Fibroblast of pulmonary artery (primary cell): ENCODE measurements around the gene FHOD1.

Experiments
- DNase-seq: peaks from one replicate; pipeline ENCODE4 v3.0.0-alpha.2; 2010; ENCODE audit warnings: low read depth
- H3K4me3 ChIP-seq: replicated peaks from 2 replicates; pipeline ENCODE4 v1.5.1; 2011; ENCODE audit warnings: low read depth, mild to moderate bottlenecking, control low read depth, low read length, moderate library complexity
- TF ChIP-seq, protein P1 (sequence below): IDR thresholded peaks from 2 replicates; pipeline ENCODE4 v1.5.1; 2011; ENCODE audit warnings: mild to moderate bottlenecking, control low read depth, low read length, inconsistent platforms; ENCODE audit errors: missing control alignments

FHOD1 gene

DNA sequence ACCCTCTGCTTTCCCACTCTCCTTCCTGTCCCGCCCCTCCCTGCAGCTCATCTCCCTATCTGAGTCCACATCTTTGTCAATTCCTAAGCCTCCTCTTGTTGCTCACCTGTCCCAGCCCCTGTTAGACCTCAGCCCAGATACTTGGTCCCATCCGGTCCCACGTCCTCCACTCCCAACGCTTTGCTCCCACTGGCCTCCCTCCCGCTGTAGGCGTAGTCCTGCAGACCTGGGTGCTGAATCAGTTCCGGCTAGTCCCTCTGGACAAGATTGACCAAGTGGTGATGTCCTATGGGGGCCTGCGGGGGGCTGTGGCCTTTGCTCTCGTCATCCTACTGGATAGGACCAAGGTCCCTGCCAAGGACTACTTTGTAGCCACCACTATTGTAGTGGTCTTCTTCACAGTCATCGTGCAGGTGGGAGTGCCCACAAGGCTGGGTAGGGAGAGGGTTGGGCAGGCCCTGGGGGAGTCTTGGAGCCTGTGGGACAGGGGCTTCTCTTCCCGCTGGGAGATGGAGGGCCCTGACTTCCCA, 9.5 kb upstream of the FHOD1 start:
- TF ChIP-seq, protein P1, sequence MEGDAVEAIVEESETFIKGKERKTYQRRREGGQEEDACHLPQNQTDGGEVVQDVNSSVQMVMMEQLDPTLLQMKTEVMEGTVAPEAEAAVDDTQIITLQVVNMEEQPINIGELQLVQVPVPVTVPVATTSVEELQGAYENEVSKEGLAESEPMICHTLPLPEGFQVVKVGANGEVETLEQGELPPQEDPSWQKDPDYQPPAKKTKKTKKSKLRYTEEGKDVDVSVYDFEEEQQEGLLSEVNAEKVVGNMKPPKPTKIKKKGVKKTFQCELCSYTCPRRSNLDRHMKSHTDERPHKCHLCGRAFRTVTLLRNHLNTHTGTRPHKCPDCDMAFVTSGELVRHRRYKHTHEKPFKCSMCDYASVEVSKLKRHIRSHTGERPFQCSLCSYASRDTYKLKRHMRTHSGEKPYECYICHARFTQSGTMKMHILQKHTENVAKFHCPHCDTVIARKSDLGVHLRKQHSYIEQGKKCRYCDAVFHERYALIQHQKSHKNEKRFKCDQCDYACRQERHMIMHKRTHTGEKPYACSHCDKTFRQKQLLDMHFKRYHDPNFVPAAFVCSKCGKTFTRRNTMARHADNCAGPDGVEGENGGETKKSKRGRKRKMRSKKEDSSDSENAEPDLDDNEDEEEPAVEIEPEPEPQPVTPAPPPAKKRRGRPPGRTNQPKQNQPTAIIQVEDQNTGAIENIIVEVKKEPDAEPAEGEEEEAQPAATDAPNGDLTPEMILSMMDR: no peak
- no peak overlapping the region for H3K4me3 ChIP-seq

DNA sequence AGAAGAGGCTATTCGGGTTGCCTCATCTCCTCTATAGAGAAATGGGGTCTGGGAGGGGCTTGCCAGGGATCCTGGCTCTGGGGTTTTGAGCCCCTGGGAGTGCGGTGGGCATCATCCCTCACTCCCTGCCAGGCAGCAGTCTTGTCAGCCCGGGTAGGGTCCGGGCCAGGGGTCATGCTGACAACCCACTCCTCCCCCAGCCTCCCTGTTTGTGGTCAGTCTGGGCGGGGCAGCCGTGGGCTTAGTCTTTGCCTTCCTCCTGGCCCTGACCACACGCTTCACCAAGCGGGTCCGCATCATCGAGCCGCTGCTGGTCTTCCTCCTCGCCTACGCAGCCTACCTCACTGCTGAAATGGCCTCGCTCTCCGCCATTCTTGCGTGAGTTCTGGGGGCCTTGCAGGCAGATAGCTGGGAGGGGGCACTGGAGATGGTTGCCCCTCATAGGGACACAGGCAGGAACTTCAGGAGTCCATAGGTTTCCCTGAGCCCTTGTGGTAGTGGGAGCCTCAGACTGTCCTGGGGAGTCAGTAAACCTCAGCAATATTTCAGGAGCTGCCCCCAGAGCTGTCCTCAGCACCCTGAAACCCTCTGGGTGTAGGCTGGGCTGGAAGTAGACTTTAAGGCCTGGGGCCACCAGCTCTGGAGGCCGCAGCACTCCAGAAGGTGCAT, 8.4 kb upstream of the FHOD1 start:
- DNase-seq: no peak
- TF ChIP-seq, protein P1: no peak
- no peak overlapping the region for H3K4me3 ChIP-seq

More for the DNA sequence above, 9.5 kb upstream of the FHOD1 start:
- DNase-seq: no peak

DNA sequence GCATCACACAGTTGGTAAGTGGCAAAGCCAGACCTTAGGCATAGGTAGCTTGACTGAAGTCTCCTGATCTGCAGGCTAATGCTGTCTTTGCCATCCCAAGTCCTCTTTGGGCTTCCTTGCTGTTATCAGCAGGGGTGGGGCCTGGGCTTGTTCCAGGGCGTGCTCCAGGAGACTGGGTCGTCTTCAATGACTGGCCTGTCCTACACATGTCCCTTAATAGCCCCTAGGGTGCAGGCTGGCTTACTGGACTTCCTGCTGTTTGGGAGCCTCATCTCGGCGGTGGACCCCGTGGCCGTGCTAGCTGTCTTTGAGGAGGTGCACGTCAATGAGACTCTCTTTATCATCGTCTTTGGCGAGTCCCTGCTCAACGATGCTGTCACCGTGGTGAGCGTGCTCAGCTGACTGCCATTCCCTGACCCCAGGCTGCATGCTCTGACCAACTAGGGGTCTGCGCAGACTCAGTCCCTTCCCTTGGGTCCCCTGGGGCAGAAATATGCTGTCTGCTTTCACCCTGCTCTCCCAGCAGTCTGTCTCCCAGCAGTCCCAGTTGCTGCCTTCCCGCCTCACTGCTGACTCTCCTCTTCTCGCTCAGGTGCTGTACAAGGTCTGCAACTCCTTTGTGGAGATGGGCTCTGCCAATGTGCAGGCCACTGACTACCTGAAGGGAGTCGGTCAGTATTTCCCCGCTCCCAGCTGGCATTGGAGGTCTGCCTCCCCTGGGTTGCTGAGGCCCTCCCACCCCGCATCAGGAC, 7.7 kb upstream of the FHOD1 start:
- TF ChIP-seq, protein P1: no peak
- no peak for DNase-seq
- H3K4me3 ChIP-seq: no peak overlapping the region

DNA sequence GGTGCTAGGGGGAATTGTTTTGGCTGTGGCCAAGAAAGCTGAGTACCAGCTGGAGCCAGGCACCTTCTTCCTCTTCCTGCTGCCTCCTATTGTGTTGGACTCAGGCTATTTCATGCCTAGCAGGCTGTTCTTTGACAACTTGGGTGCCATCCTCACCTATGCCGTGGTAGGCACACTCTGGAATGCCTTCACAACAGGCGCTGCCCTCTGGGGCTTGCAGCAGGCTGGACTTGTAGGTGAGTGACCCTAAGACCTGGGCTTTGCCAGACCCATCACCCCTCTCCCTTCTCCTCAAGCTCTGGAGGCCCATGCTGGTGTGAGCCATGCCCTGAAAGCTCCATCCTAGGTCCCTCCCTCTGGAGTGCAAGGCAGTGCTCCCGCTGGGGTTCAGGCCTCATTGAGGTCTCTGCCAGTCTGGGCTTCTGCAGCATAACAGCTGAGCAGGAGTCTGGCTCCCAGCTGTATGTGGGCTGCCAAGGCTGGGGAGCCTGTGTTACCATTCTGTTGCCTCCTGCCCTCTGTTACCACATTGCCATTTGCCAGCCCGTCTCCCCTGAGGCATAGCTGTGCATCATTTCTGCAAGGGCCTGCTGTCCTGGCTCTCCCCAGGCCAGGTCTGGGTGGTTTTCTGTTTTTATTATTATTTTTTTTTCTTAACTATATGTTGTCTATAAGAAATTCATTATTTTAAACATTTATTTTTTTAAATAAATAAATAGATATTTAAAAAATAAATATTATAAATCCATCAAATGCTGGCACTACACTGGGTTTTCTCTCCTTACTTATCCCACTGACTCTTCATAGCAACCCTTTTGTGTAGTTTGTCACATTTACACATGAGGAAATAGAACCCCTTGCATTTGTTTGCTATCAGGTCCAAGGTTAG, 5.6 kb upstream of the FHOD1 start:
- TF ChIP-seq, protein P1: no peak
- no peak for DNase-seq
- H3K4me3 ChIP-seq: no peak overlapping the region

DNA sequence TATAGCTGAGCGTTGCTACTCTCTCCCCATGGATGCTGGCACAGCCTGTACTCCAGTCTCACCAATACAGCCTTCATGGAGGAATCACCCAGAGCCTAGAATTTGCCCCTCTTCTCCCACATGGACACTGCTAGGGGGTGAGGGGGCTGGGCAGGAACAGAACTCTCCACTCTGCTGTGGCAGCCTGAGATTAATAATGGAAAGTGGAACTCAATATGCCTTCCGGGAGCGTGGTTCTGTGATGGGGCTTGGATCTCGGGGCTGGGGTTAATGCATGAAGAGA, 2.7 kb upstream of the FHOD1 start:
- DNase-seq: no peak
- TF ChIP-seq, protein P1: no peak
- H3K4me3 ChIP-seq: no peak overlapping the region

DNA sequence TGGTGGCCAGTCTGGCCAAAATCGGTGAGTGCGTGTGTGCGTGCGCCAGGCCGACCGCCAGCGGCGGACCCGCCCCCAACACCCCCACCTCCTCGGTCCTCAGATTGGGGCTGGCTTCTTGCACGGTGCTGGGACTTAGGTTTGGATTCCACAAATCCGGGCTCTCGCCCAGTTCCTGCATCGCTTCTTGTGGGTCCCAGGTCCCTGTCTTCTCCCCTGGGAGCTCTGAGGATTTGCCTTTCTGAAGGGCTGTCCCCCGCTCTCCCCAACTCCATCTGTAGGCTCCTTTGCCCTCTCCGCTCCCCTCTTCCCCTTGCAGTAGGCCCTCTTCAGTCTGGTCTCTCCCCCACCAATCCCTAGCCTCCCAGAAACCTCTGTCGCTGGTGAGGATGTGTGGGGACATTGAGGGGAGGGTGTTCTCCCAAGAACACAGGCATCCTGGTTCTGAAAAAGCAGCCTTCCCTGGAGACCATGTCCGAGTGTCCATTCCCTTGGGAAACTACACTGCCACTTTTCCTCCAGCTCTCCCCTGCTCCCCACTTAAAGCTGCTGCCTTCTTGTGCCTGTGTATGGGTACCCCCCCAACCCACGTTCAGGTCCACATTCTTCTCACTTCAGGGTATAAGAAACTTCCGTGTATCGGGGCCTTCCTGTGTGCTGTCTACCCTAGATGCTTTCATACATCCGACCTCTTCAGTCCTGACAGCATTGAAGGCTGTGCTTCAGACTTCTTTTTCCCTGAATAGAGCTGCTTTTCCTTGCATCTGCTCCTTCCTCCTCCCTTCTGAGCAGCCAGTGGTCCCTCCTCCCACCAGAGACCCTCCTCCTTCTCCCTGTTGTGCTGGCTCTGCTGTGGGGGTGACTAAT, 2.1 kb upstream of the FHOD1 start:
- H3K4me3 ChIP-seq: peak overlapping the region; percentile 55
- TF ChIP-seq, protein P1: no peak
- DNase-seq: no peak
